Smooth muscle cell of the pulmonary artery (primary cell): ENCODE data around the gene TBC1D3H. TPM values are rescaled to one million over a fixed set of nuclear protein-coding genes. Genes with fewer than 3 reads are reported as not detected.

ENCODE experiments used
- total RNA-seq: library from RNA; depleted of rRNA; stranded (reverse); fragments of >200 nt; gene quantifications from 2 replicates; pipeline ENCODE4 v1.2.3, GENCODE V29; 2014

The TBC1D3H gene
- total RNA-seq, result not detected in 2 replicates

DNA sequence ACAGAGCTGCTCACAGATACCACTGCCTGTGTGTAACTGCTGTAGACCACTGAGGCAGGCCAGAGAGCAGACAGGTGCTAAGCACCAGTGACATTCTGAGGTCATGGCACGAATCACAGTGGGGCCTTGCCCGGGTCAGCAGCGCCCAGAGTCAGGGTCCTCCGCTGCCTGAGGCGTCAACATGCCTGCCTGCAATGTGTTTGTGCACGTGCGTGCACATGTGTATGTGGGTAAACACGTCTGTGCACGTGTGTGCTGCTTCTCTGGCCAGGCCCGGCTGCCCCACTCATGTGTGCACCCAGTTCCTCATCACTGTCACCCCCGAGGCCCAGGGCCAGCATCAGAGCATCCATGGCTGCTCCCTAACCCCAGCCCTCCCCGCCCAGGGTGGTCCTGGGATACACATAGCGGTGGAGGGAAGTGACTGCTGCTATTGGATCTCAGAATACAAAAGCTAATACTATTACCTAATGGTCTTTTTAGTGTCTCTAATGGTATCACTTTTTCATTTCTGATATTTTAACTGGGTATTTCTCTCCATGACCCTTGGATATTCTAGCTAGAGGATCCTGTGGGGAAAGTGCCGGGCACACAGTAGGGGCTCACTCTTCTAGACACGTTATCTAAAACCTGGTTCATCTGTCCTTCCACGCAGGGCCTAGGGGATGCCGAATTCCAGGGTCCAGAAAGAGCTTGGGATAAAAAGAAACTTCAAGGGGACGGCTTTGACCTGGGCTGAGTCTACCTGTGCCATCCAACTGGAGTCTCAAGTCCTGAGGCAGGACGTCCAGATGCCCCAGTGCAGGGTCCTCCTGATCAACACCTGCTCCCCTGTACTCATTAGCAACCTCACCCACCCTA is at the start of gene TBC1D3H:
Gene TBC1D3H, minus strand, starts transcription at position 51 of the 861 bp plus-strand sequence. CDS start 1,540 bp downstream, outside the sequence.

Other genes with a start within 250 kb of the TBC1D3H start
- gene TBC1D3B, start 211.8 kb downstream of the TBC1D3H start, total RNA-seq, result 1.5 and 4.9 TPM in 2 replicates
- gene CCL3L1, start 191.7 kb downstream of the TBC1D3H start, total RNA-seq, result not detected in 2 replicates
- 0.13 TPM in 1 of 2 replicates, not detected in the other for gene CCL4L2, start 177.4 kb downstream of the TBC1D3H start, total RNA-seq
- 0.07 and 0.78 TPM in 2 replicates for gene TBC1D3I, start 123.9 kb downstream of the TBC1D3H start, total RNA-seq
- 0.07 TPM in 1 of 2 replicates, not detected in the other for gene TBC1D3G, start 64.6 kb downstream of the TBC1D3H start, total RNA-seq
- gene ZNHIT3, start 98.2 kb upstream of the TBC1D3H start, total RNA-seq, result 14.1 and 16.7 TPM in 2 replicates
- 35.9 and 56.1 TPM in 2 replicates for gene MYO19, start 146.4 kb upstream of the TBC1D3H start, total RNA-seq
- 4.9 and 6.1 TPM in 2 replicates for gene PIGW, start 146.6 kb upstream of the TBC1D3H start, total RNA-seq
- 59.7 and 63.4 TPM in 2 replicates for gene GGNBP2, start 156.5 kb upstream of the TBC1D3H start, total RNA-seq
- gene DHRS11, start 203.4 kb upstream of the TBC1D3H start, total RNA-seq, result 4.6 and 4.9 TPM in 2 replicates
- 3.8 and 8.3 TPM in 2 replicates for gene MRM1, start 213.1 kb upstream of the TBC1D3H start, total RNA-seq